Suprapubic skin (tissue), 4 donors: ENCODE measurements around the gene HELZ.

Experiments
- EP300 ChIP-seq: sonication (generic); formaldehyde crosslinking; IDR thresholded peaks from one replicate; pipeline ENCODE4 v1.6.1; 2017; ENCODE audit warnings: antibody characterized with exemption
- POLR2A ChIP-seq, 2 donors: fragments of 450-650 bp; IDR thresholded peaks; one replicate each; pipeline ENCODE4 v1.6.1; 2017; ENCODE audit warnings: antibody characterized with exemption in 2 of 2, mild to moderate bottlenecking in 2 of 2, moderate library complexity in 2 of 2
- POLR2AphosphoS5 ChIP-seq, 3 donors: sonication (generic); formaldehyde crosslinking; IDR thresholded peaks; one replicate each; pipeline ENCODE4 v1.6.1; 2017; ENCODE audit warnings: antibody characterized with exemption in 3 of 3
- TF ChIP-seq, protein P1 (sequence below), 2 donors: fragments of 200-600 bp in 1 of 2; fragments of 450-650 bp in 1 of 2; sonication (generic) in 1 of 2; IDR thresholded peaks; one replicate each; pipeline ENCODE4 v1.5.1; 2016 to 2019; ENCODE audit warnings: antibody characterized with exemption in 2 of 2, mild to moderate bottlenecking in 1 of 2, moderate library complexity in 1 of 2

DNA sequence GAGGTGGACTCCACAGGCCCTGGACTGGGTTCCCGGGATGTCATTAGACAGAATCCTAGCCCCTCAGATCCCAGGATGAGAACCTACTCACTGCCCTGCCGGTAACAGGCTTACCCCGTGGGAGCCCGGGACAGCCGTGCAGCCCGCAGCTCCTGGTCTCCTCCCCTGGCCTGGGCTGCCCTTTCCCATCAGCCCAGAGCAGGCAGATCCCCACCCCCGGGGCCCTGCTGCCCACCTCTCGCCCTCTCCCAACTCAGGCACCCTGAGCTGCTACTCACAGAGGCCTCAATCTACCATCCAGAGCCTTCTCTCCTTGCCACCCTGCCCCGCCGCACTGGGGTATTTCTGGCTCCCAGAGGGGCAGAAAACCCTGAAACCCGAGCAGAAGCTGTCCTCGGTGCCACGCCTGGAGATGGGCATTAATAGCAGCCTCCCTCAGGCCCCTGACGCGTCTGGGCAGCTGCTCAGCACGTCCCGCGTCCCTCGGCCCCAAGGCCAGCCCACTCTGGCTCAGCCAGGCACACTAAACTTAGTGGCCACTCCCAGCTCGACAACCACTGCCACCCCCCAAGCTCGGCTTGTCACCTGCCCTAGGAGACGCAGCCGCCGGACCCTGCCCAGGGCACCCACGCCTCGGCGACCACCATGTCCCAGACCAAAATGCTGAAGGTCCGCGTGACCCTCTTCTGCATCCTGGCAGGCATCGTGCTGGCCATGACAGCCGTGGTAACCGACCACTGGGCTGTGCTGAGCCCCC lies 200.8 kb downstream of the HELZ start, which contains the start of gene CACNG1:
- TF ChIP-seq, protein P1, sequence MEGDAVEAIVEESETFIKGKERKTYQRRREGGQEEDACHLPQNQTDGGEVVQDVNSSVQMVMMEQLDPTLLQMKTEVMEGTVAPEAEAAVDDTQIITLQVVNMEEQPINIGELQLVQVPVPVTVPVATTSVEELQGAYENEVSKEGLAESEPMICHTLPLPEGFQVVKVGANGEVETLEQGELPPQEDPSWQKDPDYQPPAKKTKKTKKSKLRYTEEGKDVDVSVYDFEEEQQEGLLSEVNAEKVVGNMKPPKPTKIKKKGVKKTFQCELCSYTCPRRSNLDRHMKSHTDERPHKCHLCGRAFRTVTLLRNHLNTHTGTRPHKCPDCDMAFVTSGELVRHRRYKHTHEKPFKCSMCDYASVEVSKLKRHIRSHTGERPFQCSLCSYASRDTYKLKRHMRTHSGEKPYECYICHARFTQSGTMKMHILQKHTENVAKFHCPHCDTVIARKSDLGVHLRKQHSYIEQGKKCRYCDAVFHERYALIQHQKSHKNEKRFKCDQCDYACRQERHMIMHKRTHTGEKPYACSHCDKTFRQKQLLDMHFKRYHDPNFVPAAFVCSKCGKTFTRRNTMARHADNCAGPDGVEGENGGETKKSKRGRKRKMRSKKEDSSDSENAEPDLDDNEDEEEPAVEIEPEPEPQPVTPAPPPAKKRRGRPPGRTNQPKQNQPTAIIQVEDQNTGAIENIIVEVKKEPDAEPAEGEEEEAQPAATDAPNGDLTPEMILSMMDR (IDR thresholded peaks at IDR 0.05) = no peak
- no peak for TF ChIP-seq POLR2AphosphoS5 (IDR thresholded peaks at IDR 0.05)
- no peak for TF ChIP-seq POLR2A (IDR thresholded peaks at IDR 0.05)
- no peak for TF ChIP-seq EP300
